WTC11 (cell line): ENCODE data around the gene ACAT2. TPM values are rescaled to one million over a fixed set of nuclear protein-coding genes. Genes with fewer than 3 reads are reported as not detected.

Experiments used
- ATAC-seq: fragments of 200-7000 bp; cut with Tn5 transposase; 2 replicates; pipeline ENCODE4 v1.10.0; 2021; ENCODE audit warnings: mild to moderate bottlenecking, moderate library complexity
- CTCF ChIA-PET: fragments of 300-600 bp; sonication (Branson Sonifier 250); formaldehyde crosslinking; loops from one replicate; lab custom pipeline; 2021; ENCODE audit warnings: antibody characterized with exemption; lab: Charles Lee
- POLR2A ChIA-PET: fragments of 350-600 bp; sonication (Branson Sonifier 250); formaldehyde crosslinking; loops from one replicate; lab custom pipeline; 2021; ENCODE audit warnings: antibody characterized with exemption; lab: Charles Lee
- DNase-seq: peaks from one replicate; pipeline ENCODE4 v3.0.0; 2021; ENCODE audit warnings: low spot score
- H3K27ac Mint-ChIP-seq: 2 replicates; pipeline ENCODE4 v1.8.0; 2021; ENCODE audit warnings: mixed read lengths
- H3K27me3 Mint-ChIP-seq: 2 replicates; pipeline ENCODE4 v1.8.0; 2021; ENCODE audit warnings: low read depth, mild to moderate bottlenecking, moderate library complexity, mixed read lengths
- H3K36me3 Mint-ChIP-seq: 2 replicates; pipeline ENCODE4 v1.8.0; 2021; ENCODE audit warnings: mixed read lengths
- H3K4me1 Mint-ChIP-seq: 2 replicates; pipeline ENCODE4 v1.8.0; 2022; ENCODE audit warnings: mixed read lengths
- H3K4me3 Mint-ChIP-seq: 2 replicates; pipeline ENCODE4 v1.8.0; 2021; ENCODE audit warnings: mild to moderate bottlenecking, moderate library complexity, mixed read lengths
- H3K9me3 Mint-ChIP-seq: 2 replicates; pipeline ENCODE4 v1.8.0; 2021; ENCODE audit warnings: mixed read lengths
- ATF1 ChIP-seq: sonication (generic); formaldehyde crosslinking; IDR thresholded peaks from 2 replicates; pipeline ENCODE4 v1.8.1; 2023; ENCODE audit warnings: mild to moderate bottlenecking, moderate library complexity, missing genetic modification reagents
- ATF6 ChIP-seq: sonication (generic); formaldehyde crosslinking; IDR thresholded peaks from 2 replicates; pipeline ENCODE4 v1.8.1; 2023; ENCODE audit warnings: mild to moderate bottlenecking, missing genetic modification reagents
- CREM ChIP-seq: sonication (generic); formaldehyde crosslinking; IDR thresholded peaks from 2 replicates; pipeline ENCODE4 v1.8.1; 2022; ENCODE audit warnings: mild to moderate bottlenecking, missing genetic modification reagents, moderate library complexity
- ERG ChIP-seq: fragments of 250-450 bp; sonication (Bioruptor Pico); IDR thresholded peaks from 2 replicates; pipeline ENCODE4 v1.8.0; 2021; ENCODE audit warnings: mild to moderate bottlenecking
- ESRRA ChIP-seq: sonication (generic); formaldehyde crosslinking; IDR thresholded peaks from 2 replicates; pipeline ENCODE4 v1.8.1; 2022; ENCODE audit warnings: mild to moderate bottlenecking, missing genetic modification reagents, borderline replicate concordance
- FOXK1 ChIP-seq: sonication (generic); formaldehyde crosslinking; IDR thresholded peaks from 2 replicates; pipeline ENCODE4 v1.8.0; 2022; ENCODE audit warnings: mild to moderate bottlenecking, moderate library complexity, missing genetic modification reagents
- MYBL2 ChIP-seq: sonication (generic); formaldehyde crosslinking; IDR thresholded peaks from 2 replicates; pipeline ENCODE4 v1.8.1; 2023; ENCODE audit warnings: mild to moderate bottlenecking, moderate library complexity, missing genetic modification reagents
- NR1H2 ChIP-seq: sonication (generic); formaldehyde crosslinking; IDR thresholded peaks from 2 replicates; pipeline ENCODE4 v1.9.0; 2021; ENCODE audit warnings: mild to moderate bottlenecking, moderate library complexity, missing genetic modification reagents
- OVOL2 ChIP-seq: fragments of 250-450 bp; sonication (Bioruptor Pico); IDR thresholded peaks from 2 replicates; pipeline ENCODE4 v1.9.0; 2021; ENCODE audit warnings: mild to moderate bottlenecking, borderline replicate concordance
- SMAD3 ChIP-seq: sonication (generic); formaldehyde crosslinking; IDR thresholded peaks from 2 replicates; pipeline ENCODE4 v1.8.0; 2022; ENCODE audit warnings: missing genetic modification reagents, mild to moderate bottlenecking, borderline replicate concordance
- STAT6 ChIP-seq: sonication (generic); formaldehyde crosslinking; conservative IDR thresholded peaks from 2 replicates; pipeline ENCODE4 v1.8.1; 2023; ENCODE audit warnings: mild to moderate bottlenecking, low read depth, missing genetic modification reagents, moderate library complexity
- TEAD4 ChIP-seq: sonication (generic); formaldehyde crosslinking; IDR thresholded peaks from 2 replicates; pipeline ENCODE4 v1.8.0; 2022; ENCODE audit warnings: mild to moderate bottlenecking, missing genetic modification reagents
- ZNF317 ChIP-seq: sonication (generic); formaldehyde crosslinking; IDR thresholded peaks from 2 replicates; pipeline ENCODE4 v1.8.1; 2023; ENCODE audit warnings: low read depth, mild to moderate bottlenecking, moderate library complexity, missing genetic modification reagents, borderline replicate concordance
- ZNF396 ChIP-seq: fragments of 250-450 bp; sonication (Bioruptor Pico); IDR thresholded peaks from 2 replicates; pipeline ENCODE4 v1.8.0; 2021; ENCODE audit warnings: mild to moderate bottlenecking, moderate library complexity, borderline replicate concordance
- ZNF416 ChIP-seq: fragments of 250-450 bp; sonication (Bioruptor Pico); IDR thresholded peaks from 2 replicates; pipeline ENCODE4 v1.9.0; 2021; ENCODE audit warnings: mild to moderate bottlenecking, inconsistent platforms
- total RNA-seq: library from RNA; stranded (reverse); gene quantifications from 3 replicates; pipeline ENCODE4 v1.2.3, GENCODE V29; 2021
- TF ChIP-seq, protein P1 (sequence below): sonication (generic); formaldehyde crosslinking; IDR thresholded peaks from 2 replicates; pipeline ENCODE4 v1.8.0; 2023; ENCODE audit warnings: mild to moderate bottlenecking, missing genetic modification reagents
- TF ChIP-seq, protein P2 (sequence below): sonication (generic); formaldehyde crosslinking; IDR thresholded peaks from 2 replicates; pipeline ENCODE4 v1.8.1; 2023; ENCODE audit warnings: mild to moderate bottlenecking, missing genetic modification reagents, moderate library complexity
- TF ChIP-seq, protein P3 (sequence below): sonication (generic); formaldehyde crosslinking; IDR thresholded peaks from 2 replicates; pipeline ENCODE4 v1.8.1; 2022; ENCODE audit warnings: low read depth, mild to moderate bottlenecking, moderate library complexity, missing genetic modification reagents, borderline replicate concordance

The ACAT2 gene
- total RNA-seq, 1 experiment from 2014 or later = 138 TPM

GRCh38 chr6:159754401-159754800, 7.4 kb upstream of the ACAT2 start:
- Mint-ChIP-seq H3K27me3 (no peaks in the 10 kb centered on the region), H3K36me3 (peaks cover 77% of the 10 kb centered on the region)
- TF ChIP-seq NR1H2 (CRISPR knock-in tag) (no peak), ATF6 (no peak), SMAD3 (no peak)
- TF ChIP-seq, all 79 proteins: peak for 0
- CTCF ChIA-PET = no interaction called here
- Mint-ChIP-seq H3K27ac (peak overlapping the region; percentile 15; the same call in 1 of the 2 replicates), H3K9me3 (no peaks in the 10 kb centered on the region), H3K4me3 (no peak overlapping the region), H3K4me1 (peaks cover 5% of the 10 kb centered on the region)
- DNase-seq (no peak), ATAC-seq (no peak)
- POLR2A ChIA-PET = no interaction called here

- DNase-seq (no peak), ATAC-seq (peak; percentile 19)
- CTCF ChIA-PET = no interaction called here
- Mint-ChIP-seq H3K27ac (peak overlapping the region; percentile 67), H3K4me1 (peaks cover 12% of the 10 kb centered on the region), H3K36me3 (peaks cover 72% of the 10 kb centered on the region), H3K4me3 (no peak overlapping the region), H3K27me3 (no peaks in the 10 kb centered on the region), H3K9me3 (no peaks in the 10 kb centered on the region)
- POLR2A ChIA-PET = no interaction called here
- TF ChIP-seq, protein P1, sequence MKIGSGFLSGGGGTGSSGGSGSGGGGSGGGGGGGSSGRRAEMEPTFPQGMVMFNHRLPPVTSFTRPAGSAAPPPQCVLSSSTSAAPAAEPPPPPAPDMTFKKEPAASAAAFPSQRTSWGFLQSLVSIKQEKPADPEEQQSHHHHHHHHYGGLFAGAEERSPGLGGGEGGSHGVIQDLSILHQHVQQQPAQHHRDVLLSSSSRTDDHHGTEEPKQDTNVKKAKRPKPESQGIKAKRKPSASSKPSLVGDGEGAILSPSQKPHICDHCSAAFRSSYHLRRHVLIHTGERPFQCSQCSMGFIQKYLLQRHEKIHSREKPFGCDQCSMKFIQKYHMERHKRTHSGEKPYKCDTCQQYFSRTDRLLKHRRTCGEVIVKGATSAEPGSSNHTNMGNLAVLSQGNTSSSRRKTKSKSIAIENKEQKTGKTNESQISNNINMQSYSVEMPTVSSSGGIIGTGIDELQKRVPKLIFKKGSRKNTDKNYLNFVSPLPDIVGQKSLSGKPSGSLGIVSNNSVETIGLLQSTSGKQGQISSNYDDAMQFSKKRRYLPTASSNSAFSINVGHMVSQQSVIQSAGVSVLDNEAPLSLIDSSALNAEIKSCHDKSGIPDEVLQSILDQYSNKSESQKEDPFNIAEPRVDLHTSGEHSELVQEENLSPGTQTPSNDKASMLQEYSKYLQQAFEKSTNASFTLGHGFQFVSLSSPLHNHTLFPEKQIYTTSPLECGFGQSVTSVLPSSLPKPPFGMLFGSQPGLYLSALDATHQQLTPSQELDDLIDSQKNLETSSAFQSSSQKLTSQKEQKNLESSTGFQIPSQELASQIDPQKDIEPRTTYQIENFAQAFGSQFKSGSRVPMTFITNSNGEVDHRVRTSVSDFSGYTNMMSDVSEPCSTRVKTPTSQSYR (CRISPR knock-in tag) = no peak
- TF ChIP-seq ESRRA (CRISPR knock-in tag) (no peak), ATF6 (no peak), ZNF396 (CRISPR knock-in tag) (no peak), ZNF317 (CRISPR knock-in tag) (no peak), STAT6 (CRISPR knock-in tag) (no peak), OVOL2 (CRISPR knock-in tag) (no peak), FOXK1 (no peak), TEAD4 (CRISPR knock-in tag) (no peak), CREM (CRISPR knock-in tag) (no peak), ERG (CRISPR knock-in tag) (no peak), NR1H2 (CRISPR knock-in tag) (no peak), ATF1 (CRISPR knock-in tag) (no peak), ZNF416 (no peak), MYBL2 (CRISPR knock-in tag) (no peak)
- TF ChIP-seq, protein P2, sequence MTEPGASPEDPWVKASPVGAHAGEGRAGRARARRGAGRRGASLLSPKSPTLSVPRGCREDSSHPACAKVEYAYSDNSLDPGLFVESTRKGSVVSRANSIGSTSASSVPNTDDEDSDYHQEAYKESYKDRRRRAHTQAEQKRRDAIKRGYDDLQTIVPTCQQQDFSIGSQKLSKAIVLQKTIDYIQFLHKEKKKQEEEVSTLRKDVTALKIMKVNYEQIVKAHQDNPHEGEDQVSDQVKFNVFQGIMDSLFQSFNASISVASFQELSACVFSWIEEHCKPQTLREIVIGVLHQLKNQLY (CRISPR knock-in tag) = no peak
- TF ChIP-seq, protein P3, sequence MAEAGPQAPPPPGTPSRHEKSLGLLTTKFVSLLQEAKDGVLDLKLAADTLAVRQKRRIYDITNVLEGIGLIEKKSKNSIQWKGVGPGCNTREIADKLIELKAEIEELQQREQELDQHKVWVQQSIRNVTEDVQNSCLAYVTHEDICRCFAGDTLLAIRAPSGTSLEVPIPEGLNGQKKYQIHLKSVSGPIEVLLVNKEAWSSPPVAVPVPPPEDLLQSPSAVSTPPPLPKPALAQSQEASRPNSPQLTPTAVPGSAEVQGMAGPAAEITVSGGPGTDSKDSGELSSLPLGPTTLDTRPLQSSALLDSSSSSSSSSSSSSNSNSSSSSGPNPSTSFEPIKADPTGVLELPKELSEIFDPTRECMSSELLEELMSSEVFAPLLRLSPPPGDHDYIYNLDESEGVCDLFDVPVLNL (CRISPR knock-in tag) = no peak
Observed at GRCh38 chr6:159754959-159755914, 6.6 kb upstream of the ACAT2 start.
